NCI-H2196 treated with DMSO at 0.1 percent for 48 hours (cell line): ENCODE measurements around the gene CYP24A1.

ENCODE experiments used
- DNase-seq: peaks from one replicate; lab custom pipeline; 2025; ENCODE audit not compliant: unreplicated experiment; lab: John Stamatoyannopoulos, UW

The CYP24A1 gene

DNA sequence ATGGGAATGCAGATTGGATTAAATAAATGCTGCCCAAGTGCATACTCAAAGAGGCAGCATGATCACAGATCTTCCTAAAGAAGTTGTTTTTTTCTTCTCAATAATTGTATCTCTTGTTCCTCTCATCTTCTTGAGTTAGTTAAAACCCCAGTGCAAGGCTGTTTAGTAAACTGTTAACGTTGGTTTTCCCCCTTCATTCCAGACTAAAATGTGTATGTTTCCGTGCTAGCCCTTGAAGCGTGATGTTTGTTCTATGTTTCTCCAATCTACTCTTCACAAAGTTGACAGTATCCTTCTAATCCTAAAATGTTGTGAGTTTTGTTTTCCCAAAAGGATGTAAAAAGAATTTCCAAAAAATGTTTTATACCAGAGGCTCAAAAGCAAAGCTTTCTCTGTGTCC is 15.6 kb downstream of the CYP24A1 start:
- no peak for DNase-seq

DNA sequence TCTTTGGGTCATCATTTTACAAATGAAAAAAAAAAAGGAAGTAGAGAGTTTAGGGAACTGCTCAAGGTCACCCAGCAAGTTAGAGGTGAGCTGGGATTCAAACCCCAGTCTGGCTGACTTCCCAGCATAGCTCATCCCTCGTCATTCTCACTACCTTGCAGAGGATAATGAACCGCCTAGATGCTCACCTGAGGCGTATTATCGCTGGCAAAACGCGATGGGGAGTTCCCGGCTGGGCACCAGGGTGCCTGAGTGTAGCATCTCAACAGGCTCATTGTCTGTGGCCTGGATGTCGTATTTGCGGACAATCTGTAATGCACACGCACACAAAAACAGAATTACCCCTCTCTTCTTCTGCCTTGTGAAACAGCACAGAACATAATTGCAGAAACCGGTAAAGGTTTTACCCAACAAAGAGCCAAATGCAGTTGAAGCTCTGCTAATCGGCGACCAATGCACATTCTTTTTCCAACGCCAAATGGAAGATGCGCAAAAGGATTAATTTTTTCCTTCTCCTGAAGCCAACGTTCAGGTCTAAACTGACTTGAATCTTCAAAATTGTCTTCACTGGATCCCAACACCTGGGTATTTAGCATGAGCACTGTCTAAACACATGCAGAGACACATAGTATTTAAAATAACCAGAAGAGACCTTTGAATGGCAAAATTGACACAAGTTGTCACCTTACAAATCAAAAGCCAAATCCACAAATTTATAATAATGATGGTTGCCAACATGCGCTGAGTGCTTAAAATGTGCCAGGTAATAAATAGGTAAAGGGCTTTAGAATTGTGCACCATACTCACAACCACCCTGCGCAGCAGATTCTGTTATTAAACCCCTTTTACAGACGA is 16.6 kb downstream of the CYP24A1 start:
- DNase-seq = no peak

DNA sequence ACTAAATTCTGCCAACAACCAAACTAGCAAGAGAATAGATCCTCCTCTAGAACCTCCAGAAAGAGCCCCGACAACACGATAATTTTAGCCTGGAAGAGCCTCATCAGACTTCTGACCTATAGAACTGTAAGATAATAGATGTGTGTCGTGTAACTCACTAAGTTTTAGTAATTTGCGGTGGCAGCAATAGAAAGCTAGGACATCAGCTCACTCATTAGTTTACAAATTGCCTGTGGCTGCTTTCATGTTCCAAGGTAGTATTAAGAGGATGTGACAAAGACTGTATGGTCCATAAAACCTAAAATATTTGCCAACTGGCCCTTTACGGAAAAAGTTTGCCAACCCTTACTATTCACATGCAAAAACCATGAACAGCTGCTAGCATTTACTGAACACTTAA is 17.3 kb downstream of the CYP24A1 start:
- DNase-seq = no peak

DNA sequence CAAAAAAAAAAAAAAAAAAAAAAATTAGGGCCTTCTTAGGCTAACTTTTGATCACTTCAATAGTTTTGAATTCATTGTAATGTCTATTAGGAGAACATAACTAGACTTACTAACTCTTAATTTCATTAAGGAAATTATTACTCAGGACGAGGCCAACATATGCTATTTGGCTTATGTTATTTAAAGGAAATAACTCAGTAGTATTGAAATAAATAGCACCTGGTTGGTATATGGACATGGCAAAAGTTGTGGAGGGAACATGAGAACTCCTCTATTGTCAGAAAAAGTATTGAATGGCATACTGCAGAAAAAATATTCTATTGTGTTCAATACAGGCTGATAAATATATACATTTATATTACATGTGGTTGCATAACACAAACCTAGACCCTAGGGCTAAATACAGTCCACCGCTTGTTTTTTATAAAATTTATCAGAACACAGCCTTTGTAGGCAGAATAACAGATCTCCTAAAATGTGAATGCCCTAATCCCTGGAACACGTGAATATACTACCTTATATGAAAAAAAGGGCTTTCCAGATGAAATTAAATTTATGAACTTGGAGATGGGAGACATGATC is 18.0 kb downstream of the CYP24A1 start:
- no peak for DNase-seq

DNA sequence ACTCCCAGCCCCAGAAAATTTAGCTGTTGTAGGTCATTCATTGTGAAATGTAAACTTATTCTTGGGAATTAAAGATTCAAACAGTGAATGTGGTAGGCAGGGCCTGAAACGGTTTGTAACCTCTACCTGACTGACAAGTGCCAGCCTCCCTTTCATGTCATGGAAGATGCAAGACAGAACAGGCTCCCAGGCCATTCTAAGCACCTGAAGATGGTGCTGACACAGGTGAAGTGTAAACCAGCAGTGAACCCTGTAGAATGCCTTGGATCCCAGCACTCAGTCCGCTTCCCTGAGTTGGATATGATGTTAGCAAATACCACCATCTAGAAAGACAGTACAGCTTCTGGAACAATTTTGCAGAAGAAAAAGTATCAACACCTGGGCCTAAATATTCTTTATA is 19.3 kb downstream of the CYP24A1 start:
- DNase-seq = no peak

DNA sequence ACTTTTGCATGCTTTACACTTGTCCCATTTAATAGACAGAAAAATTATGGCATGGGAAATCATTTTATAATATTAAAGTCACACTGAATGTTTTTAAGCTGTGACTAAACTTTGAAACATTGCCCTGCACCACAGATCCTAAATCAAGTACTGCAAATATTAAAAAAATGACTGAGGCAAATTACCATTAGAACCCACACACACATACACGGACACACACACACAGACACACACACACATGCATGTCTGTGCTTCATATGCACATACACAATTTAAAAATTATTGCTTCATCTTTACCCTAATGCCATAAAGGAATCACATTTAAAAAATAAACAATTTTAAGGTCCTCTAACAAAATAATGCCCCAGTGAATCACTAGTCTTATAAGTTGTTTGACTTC is 19.9 kb downstream of the CYP24A1 start:
- DNase-seq = no peak

DNA sequence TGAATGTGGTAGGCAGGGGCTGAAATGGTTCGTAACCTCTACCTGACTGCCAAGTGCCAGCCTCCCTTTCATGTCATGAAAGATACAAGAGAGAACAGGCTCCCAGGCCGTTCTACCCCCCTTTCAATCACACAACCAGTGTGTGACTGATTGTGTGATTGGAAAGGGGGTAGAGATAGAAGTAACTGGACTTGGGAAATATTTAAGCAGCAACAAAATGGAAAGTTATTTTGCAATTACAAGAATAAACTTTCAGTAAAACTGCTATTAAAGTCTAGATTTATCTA is 20.8 kb downstream of the CYP24A1 start:
- no peak for DNase-seq

DNA sequence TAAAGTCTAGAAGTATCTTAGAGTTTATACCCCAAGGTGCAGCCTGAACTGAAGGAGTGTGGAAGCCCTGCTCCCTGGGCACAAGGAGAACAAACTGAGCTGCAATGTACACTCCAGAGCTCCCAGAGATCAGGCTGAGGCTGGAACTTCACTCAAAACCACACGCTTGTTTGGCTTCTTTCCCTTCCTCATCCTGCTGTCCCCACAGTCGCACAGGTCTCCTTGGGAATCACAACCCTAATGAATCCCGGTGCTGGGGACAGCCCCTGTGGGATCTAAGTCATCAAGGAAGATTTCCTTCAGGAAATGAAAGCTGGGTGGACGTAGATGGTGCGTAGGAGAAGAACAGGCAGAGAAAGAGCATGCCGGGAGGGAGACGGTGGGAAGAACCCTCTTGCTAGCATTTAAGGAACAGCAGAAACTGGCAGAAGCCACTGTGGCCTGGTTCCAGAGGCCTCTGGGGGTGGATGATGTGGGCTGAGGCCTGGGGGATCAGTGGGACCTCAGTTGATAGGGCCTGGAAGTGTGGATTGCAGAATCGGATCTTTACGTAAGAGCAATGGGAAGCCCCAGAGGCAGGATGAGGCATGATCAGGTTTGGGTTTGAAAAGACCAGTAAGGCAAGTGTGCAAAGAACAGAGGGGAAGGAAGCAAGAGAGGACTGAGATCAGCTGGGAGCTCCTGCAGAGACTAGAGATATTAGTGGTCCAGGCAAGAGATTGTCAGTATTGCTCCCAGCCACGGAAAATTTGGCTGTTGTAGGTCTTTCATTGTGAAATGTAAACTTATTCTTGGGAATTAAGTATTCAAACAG is 21.4 kb downstream of the CYP24A1 start:
- no peak for DNase-seq

DNA sequence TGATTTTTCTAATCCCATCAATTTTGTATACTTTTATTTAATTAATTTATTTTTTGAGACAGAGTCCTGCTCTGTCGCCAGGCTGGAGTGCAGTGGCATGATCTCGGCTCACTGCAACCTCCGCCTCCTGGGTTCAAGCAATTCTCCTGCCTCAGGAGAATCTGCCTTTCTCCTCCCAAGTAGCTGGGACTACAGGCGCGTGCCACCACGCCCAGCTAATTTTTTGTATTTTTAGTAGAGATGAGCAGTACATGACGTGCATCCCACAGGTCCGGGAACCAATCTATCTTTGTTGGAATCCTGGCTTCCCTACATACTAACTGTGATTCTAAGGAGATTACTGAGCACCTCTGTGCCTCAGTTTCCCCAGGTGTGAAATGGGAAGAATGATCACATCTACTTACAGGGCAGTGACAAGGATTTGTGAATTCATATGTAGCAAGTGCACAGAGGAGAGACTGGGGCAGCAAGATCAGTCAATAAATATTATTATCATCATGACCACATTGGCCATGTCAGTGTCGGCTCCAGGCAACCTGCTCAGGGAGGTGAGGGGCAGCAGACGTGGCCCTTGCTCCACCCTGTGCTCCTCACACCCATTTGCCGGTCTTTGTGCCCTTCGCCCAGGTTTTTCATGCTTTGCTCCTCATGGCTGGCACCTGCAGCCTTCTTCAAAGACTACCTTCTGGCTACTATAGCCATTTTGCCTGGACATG is 22.1 kb downstream of the CYP24A1 start:
- no peak for DNase-seq

DNA sequence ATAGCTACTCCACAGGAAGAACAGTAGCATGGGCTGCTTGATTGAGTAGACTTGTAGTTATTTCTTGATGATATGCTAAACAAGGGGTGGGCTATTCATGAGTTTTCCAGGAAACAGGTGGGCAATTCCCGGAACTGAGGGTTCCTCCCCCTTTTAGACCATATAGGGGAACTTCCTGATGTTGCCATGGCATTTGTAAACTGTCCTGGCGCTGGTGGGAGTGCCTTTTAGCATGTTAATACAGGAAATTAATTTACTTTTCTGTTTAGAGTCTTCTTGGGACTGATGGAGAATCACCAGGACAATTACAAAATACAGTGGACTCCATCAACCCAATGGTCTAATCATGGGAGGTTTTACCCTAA is 22.7 kb downstream of the CYP24A1 start:
- DNase-seq = no peak

DNA sequence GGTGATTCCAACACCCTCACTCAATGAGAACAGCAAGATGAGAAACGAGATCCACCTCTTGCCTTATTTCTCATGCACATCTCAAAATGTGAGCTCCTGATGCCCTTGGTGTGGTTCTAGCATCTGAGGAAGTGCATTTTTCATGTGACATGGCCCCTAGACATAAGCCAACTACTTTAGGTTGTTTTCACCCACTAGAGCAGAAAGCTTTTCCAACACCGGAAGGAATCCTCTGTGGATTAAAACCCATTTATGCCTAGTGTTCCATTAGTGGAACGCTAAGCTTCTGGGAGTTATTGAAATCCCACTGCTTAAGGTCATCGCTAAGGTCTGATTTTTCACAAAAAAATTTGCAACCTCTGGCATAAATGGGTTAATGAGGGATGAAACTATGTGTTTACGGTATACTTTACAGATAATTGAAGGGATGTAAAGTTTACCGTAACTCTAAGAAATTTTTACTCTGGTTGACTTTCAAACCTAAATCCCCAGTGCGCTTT is 24.0 kb downstream of the CYP24A1 start:
- no peak for DNase-seq

DNA sequence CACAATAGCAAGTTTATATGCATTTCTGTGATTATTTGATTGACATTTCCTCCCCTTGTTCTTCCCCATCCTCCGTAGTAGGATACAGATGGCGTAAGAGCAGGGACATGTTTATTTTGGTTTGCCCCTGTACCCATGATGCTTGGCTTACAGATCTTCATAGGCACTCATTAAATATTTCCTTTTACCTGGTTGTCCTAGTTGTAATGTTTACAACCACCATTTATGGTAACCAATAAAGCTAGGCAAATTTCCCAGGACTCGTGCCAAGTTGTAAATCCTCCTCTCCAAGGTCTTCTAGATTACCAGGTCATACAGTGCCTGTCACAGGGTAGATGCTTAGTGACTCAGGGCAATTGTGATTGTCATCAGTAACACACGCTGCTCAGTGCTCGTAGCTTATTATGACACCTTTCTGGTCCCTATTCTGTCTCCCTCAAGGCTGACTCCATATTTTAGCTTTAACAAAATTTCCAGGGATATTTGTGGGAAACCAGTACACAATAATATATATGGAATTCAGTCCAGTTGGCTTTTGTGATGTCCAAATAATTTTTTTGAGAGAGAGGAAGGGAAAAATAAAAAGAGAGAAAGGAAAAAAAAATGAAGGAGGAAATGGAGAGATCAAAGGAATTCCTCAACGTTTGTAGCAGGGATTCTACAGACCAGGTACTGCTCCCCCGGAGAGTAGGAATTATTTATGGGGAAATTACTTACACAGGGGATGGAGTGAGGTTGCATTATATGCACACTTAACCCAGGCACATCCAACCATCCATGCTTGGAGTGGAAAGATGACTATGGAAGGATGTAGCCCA is 24.6 kb downstream of the CYP24A1 start:
- DNase-seq = peak; percentile 66

DNA sequence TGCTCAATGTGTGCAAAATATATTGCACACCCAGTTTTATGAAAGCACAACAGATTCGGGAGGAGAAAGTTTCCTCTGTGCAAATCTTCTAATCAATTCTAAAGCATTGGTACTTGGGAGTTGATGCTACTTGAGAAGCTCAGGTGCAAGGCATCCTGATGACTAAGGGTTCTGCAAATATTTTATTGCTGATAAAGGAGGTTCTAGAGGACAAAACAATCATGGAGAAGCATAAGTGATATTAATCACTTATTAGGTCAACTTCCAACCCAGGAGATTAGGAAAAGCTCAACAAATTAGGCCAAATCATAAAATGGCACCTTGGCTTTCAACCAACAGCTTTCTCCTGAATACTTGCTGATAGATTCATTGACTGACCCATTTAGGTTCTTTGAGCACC is 27.1 kb downstream of the CYP24A1 start:
- no peak for DNase-seq

DNA sequence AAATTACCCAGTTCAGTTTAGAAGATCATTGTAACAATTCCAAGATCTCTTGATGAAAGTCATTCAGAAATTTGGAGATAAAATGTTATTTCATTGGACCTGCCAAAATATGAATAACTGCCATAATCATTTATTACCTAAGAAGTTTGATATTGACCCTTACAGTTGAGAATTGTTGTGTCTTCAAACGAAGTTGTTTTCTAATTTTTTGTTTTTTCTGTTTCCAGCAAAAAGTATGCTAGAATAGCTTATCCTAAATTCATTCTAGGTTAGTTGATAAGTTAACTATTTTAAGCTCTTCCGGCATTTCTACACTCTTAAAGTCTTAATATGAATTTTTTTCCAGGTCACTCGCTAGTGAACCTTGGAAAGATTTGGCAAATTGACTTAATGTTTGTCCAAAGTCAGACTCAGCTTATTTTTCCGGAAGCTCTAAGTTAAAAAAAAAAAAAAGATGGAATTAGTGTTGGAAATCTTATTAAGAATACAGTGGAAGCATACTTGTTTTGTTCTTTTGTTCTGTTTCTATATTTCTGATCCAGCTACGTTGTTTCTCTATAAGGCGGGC is 28.9 kb downstream of the CYP24A1 start:
- no peak for DNase-seq

DNA sequence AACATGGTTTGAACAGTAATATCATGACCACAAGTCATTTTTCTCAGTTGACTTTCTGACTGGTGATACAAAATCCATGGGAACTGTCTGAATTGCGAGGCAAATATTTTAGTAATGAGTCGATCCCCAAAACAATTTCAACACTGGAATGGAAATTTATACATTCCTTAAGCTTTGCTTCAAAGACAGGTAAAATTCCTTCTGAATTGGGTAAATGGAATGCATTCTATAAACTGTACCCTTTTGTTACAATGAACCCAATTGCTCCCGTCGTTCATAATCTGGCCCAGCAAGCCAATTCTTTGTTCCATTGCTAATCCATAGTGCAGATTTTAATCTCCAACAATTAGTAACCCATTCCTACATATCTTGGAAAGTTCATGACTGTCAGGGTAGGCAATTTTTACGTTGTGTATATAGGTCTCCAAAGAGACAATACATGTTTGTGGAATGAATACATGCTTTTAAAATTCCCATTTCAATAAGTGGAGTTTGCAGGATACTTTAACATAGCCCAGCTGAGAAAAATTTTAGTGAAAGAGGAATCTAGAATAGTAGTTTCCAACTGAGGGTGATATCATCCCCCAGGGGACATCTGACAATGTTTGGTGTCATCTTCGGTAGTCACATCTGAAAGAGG is 32.7 kb downstream of the CYP24A1 start:
- DNase-seq = no peak

DNA sequence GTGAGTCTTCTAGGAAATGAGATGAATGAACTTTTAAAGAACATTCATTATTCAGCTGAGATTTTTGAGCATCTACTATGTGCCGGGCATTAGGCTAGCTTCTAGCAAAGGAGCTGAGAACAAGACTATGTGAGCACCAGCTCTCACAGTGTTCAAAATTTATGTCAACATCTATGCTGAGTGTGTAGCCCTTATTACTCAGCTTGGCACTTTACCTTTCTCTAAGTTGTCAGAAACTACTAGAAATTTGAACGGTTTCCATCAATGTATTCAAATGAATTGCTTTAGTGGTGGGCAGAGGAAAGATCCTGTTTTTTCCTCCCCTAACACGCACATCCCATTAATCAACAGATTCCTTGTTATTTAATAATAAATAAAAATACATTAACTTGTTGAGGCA is 33.3 kb downstream of the CYP24A1 start:
- no peak for DNase-seq

DNA sequence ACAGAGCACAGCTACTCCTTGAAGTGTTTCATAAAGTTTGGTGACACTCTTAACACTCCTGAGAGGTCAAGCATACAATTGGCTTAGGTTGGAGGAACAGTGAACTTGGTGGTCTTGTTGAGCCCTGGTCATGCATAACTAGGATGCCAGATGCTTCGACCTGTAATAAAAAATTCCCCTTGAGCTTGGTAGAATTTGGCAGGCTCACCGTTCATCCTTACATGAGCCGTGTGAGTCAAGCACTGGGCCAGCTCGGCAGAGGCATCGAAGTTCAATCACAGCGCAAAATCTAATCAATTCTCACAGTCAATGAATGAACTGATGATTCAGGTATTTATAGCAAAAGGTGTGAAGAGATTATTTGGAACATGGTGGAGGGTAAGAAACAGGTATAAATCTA is 33.7 kb downstream of the CYP24A1 start:
- no peak for DNase-seq

DNA sequence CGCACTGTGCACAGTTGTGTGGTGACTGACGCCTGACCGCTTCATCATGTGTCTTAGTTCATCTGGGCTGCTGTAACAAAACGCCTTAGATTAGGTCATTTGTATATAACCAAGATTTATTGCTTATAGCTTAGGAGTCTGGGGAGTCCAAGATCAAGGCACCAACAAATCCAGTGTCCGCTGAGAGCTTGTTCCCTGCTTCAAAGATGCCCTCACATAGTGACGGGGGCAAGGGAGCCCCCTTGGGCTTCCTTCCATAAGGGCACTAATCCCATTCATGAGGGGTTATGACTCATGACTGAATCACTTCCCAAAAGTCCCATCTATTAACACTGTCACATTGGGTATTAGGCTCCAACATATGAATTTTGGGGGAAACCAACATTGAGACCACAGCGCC is 34.6 kb downstream of the CYP24A1 start:
- no peak for DNase-seq

DNA sequence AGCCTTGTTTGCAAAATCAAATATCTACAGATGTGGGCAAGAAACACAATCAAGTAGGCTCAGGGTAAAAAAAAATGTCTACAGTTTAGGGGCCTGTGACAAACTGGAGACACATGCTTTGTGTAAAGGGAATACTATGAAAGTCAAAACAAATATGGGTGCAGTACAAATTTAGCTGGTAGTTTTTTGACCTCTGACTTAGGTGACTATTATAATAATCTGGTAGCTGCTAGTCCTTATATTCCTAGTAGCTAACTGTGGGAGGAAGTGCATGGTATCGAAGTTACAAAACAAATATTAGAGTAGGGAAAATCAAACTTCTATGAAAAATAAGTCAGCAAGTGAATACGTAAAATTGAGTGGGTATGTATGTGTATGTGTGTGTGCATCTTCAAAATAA is 35.4 kb downstream of the CYP24A1 start:
- DNase-seq = no peak

DNA sequence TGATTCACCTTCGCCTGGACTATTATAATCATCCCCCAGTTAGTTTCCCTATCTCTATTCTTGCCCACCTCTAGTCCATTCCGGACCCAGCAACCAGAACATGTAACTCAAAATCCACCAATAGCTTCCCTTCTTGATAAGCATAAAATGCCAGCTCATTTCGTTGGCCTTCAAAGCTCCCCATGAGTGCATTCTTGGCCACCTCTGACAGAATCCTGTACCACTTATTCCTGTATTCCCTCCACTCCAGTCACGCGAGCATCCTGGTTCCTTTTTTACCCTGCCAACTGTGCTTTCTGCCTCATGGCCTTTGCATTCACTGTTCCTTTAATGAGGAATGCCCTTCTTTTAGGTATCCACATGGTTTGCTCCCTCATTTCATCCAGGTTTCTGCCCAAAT is 36.7 kb downstream of the CYP24A1 start:
- DNase-seq = no peak
